Measurements from ENCODE around the gene ANKS4B.

Gene ANKS4B

DNA sequence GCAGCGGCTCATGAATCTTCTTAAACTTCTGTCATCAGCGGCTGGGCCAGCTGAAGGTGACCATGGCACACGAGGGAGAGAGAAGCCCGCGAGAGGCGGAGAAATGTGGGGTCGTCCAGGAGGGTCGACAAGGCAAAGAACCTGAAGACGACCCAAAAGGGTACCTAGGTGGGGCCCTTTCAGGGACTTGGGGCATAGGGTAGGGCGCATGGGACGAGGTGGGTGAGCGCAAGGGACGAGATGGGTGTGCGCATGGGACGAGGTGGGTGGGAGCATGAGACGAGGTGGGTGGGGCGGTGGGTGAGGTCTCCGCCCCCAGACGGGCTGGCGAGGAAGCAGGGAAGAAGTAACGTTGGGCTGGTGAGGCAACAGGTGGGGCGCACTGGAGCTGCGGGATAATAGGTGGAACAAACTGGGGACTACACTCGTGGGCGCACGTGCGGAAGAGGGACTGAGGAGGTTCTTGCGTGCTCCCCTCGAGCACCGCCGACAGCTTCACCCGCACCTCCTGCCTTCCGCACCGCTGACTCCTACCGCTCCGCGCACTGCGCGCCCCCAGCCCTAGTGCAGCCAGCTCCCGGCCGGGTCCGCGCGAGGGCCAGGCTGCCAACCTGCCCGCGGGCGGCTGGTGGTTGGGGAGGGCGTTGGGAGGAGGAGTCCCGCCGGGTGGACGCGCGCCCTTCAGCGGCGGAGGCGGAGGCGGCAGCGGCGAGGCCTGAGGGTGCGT, 67.8 kb downstream of the ANKS4B start:
- peak; percentile 32 to 83 (median 82) for DNase-seq

DNA sequence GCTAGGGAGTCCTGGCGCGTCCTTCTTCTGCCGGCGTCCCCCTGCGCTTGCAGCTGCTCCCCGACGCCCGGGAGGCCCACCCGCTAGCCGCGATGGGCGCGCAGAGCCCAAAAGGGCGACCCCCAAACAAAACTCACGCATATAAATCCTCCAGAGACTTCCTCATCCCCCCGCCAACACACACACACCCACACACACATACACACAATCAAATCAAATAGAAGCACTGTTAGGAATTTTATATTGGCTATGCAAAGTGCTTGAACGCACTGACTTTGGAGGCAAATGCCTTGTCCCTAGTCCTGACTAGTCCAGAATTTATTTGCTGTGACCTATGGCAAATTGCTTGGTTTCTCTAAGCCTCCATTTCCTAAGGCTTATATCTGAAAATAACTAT, 68.4 kb downstream of the ANKS4B start:
- DNase-seq = peak in 1 of 3 experiments; percentile 61

DNA sequence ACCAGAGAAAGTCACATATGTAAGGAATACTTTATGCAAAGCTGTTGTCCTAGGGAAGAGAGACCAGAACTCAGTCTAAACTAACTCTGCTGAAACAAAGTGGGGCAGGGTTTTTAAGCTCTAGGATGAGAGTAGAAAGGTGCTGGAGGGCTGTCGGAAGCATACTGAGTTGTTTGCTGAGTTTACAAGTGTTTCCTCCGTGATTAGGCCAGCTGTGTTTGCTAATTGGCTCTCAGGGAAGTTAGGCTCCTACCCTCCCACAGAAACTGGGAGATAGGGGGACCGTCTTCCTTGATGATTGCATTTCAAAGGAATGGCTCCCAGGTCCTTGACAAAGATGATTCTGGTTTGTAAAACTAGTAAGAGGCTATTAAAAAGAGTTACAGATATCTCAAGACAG, 69.0 kb downstream of the ANKS4B start:
- peak in 2 of 3 experiments; percentile 21 to 67 for DNase-seq

DNA sequence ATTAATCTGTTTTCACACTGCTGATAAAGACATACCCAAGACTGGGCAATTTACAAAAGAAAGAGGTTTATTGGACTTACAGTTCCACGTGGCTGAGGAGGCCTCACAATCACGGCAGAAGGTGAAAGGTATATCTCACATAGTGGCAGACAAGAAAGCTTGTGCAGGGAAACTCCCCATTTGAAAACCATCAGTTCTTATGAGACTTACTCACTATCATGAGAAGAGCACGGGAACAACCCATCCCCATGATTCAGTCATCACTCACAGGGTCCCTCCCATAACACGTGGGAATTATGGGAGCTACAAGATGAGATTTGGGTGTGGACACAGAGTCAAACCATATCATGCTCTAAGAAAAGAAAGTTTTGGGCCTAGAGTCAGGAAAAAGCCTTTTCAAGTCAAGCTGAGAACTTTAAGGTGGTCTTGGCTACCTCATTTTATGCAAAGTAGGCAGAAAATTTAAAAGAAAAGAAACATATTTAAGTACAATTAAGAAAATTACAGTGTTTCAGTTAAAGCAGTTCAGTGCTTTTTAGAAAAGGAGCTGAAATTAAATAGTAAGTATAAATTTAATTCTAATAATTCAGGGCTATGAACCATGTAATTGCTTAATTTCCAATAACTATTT, 69.5 kb downstream of the ANKS4B start:
- no peak for DNase-seq

Measured in NCI-H1417 (cell line).